ENCODE results near the gene PRUNE2.

PRUNE2 gene

DNA sequence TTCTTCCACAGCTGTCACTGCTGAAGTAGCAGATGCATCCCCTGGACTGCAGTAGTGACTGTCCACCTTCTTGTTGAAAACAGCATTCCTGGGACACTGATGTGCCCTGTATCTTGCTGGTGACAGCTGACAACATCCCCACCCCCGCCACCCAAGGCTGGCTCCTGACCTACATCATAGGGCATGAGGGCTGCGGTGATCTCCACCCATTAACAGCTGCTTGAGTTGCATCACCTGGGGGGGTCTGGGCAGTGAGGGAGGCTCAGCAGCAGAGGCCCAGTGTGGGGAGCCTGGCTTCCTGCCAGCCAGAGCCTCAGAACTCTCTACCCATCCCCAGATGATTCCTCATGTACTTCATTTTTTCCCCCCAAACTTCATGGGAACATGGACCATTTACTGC, 4.1 kb downstream of the PRUNE2 start:
- no peak for DNase-seq

- no peak for DNase-seq
These were observed 5.0 kb downstream of the PRUNE2 start for GRCh38 chr9:76900884-76901440.

GRCh38 chr9:76898786-76899185, 7.1 kb downstream of the PRUNE2 start:
- DNase-seq, result no peak

GRCh38 chr9:76897804-76898525, 7.9 kb downstream of the PRUNE2 start:
- DNase-seq, result no peak

DNA sequence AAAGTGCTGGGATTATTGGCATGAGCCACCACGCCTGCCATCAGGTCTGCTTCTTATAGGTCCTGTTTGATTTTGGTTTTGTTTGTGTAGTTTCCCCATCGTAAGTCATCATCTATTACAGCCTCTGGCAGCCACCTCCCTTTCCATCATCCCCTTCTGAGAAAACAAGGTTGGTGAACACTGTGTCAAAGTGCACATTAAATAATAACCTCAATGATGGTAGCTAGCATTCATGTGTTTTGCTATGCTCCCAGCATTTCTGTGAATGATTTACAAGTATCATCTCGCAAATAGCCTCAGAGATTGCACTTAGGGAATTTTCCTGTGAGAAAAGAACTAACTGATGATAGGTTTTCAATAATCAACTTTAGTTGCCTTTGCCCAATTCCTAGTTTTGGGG, 9.9 kb downstream of the PRUNE2 start:
- no peak for DNase-seq

- DNase-seq, result no peak
These were observed 10.7 kb downstream of the PRUNE2 start for GRCh38 chr9:76895186-76895585.

DNA sequence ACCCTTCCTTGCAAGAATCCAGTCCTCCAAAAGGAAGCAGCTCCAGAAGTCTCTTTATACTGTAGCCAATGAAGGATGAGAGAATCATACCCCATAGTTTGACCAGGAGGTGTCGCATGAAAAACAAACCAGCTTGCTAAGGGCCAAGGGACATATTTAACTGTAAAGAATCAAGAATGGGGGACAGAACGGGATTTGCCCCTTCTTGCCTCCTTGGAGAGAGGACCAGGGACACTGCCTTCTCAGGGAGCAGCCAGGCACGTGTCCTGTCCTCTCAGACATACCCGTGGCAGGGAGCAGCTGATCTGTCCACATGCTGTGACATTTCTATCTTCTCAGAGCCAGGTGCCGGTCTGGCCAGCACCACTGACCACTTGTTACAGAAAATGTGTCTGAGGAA, 11.7 kb downstream of the PRUNE2 start:
- no peak for DNase-seq

- no peak for DNase-seq
These were observed 12.4 kb downstream of the PRUNE2 start for GRCh38 chr9:76893395-76893932.

DNA sequence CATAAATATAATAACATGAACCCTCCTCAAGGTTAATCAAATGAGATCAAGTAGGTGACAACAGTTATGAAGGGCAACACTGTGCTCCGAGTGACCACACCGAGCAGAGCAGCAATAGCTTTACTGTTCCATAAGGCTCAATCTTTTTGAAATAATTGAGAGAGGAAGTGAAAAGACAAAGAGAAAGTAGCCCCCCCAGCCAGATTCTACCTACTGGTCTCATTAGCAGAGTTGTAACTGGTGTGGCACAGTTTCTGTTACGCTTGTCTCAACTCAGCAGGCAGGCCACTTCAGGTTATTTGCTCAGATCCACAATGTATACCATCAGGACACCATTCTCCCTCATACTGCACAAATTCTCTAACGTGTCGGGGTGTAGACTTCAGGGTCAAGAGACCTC, 14.0 kb downstream of the PRUNE2 start:
- no peak for DNase-seq

DNA sequence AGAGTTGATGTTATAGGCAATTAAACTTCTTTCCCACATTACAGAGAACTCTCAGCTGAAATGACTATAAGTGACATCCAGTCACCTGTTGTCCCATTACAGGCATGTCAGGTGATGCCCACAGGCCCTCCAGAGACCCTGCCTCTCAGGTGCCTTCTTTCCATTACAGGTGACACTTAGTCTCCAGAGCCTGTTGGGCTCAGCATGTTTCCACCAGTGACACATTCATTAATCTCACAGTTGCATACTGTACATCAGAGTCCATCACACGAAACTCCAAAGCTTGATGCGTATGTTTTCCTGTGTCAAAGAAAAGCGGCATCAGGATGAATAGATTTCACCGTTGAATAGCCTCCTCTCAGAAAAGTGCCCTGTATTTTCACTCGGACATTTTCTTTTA, 14.6 kb downstream of the PRUNE2 start:
- no peak for DNase-seq

DNA sequence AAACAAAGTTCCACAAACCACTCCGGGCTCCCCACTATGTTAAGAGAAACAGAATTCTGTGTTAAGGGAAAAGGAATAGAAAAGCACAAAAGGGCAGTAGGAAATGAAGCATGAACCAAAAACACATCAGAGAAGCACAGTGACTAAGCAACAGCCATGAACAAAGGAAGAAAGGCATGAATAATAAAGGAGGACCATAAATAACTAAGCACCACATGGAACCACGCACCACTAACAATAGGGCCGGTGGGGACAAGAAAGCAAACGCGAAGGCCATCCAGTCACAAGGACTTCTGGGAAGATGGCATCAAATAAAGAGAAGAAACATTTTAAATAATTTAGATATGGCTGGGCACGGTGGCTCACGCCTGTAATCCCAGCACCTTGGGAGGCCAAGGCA, 18.0 kb downstream of the PRUNE2 start:
- no peak for DNase-seq

- no peak for DNase-seq
These were observed 18.7 kb downstream of the PRUNE2 start for GRCh38 chr9:76887003-76887821.

- DNase-seq, result no peak
These were observed 19.6 kb downstream of the PRUNE2 start for GRCh38 chr9:76886318-76886717.

DNA sequence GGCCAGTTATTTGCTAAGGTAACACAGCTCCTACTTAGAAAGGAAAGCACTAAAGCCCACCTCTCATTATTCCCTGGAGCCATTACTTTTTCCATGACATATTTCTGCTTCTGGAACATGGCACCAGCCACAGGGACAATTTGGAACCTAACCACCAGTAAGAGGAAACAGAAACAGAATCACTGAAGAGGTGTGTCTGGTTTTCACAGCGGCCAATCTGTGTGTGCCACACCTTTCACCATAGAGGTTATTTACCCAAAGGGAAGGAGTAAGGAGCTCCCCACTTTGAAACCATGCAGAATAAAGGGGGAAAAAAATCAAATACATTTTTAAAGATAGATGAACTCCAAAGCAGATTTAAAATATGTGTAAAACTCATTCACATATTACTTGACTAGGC, 21.1 kb downstream of the PRUNE2 start:
- DNase-seq, result no peak

DNA sequence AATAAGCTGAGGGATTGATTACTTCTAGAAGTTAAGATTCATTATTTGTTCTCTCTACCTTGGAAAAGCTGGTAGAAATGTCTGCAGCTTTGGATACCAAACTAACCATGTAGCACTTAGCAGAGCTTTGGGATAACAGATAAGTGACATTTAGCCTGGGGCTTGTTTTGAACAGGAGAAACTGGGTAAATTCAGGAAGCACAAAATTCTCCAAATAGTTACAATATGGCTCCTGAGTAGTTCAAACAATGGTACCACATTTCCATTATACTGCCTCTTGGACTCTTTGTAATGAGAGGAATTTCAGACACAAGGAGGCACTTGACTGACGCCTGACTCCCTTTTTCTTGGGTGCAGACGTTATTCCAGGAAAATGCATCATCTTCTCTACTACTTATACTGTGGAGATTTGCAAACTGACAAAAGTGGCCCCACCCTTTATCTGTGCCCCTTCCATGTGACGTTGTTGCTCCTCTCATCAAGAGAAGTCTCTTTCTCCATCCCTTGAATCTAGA, 22.5 kb downstream of the PRUNE2 start:
- no peak for DNase-seq

DNA sequence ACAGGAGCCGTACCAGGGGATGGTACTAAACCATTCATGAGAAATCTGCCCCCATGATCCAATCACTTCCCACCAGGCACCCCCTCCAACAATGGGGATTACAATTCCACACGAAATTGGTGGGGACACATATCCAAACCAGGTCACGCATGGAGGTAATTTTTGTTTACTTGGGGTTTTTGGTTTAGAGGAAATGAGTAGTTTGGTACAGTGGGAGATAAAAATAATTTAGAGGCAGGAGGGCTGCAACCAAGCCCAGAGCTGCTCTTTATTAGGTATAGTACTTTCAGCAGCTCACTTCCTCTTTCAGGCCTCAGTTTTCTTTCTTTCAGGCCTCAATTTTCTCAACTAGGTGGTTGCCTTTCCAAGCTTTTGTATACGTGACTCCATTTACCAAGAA, 23.2 kb downstream of the PRUNE2 start:
- DNase-seq, result no peak

DNA sequence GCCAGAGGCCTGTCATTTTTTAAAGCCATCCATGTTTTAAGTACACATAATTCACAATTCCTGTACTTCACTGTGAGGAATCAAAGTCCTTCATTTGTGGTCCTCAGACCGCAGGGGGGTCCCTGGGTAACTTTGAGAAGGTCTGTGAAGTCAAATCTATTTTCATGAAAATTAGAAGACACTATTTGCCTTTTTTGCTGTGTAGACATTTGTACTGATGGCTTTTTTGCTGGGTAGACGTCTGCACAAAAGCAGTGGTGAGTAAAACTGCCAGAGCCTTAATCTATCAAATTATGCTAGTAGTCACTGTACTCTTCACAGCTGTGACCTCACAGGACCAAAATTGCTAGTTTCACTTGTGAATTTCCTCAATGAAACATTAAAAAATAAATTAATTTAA, 25.7 kb downstream of the PRUNE2 start:
- DNase-seq, result no peak

DNA sequence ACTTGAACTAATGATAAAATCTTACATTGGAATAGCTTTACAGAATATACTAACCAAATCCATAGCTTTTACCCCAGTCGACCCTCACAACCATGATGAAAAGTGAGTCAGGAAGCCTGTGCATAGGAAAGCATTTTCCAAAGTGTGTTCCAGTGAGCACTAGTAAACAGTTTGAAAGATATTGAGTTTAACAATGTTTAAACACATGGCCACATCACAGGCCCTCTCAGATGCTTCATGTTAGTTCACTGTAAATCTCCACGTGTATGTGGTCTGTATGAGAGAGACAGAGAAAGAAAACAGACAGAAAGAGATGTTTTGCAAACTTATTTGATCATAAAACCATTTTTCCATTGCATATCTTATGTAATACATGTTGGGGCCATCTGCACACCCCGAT, 27.0 kb downstream of the PRUNE2 start:
- no peak for DNase-seq

DNA sequence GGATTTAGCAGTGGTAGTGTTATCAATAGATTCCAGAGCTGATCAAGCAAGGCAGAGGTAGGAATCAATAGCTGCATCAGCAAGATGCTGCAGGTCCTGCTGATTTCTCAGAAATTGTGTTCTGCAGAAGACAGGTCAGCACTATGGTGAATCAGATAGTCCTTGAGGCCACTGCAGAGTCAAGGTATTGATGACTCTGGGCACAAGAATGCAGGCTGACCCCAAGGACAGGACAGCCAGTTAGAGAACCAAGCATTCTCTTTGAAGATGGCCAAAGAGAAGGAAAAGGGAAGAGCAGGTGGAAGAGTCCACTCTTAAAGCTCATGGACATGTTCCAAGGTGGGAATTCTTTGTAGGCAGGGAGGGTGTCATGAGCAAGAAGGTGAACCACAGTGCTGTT, 28.0 kb downstream of the PRUNE2 start:
- DNase-seq, result no peak

GRCh38 chr9:76876098-76876497, 29.8 kb downstream of the PRUNE2 start:
- no peak for DNase-seq

DNA sequence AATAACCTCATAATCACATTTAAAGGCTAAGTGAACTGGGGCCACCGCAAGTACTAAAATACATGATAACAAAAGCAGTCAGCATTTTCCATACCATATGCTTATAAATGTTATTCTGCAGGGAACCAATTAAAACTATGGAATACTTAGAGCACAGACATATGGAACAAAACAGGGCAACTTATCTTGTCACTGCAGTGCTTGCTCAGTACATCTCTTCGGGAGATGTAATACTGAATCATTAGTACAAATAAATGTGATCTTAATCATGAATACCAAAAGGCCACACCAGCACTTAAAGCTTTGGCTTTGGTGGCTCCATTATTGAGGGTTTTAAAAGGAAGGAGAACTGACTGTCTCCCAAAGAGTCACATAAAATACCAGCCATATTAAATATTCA, 32.1 kb downstream of the PRUNE2 start:
- no peak for DNase-seq

GRCh38 chr9:76873056-76873792, 32.7 kb downstream of the PRUNE2 start:
- no peak for DNase-seq

DNA sequence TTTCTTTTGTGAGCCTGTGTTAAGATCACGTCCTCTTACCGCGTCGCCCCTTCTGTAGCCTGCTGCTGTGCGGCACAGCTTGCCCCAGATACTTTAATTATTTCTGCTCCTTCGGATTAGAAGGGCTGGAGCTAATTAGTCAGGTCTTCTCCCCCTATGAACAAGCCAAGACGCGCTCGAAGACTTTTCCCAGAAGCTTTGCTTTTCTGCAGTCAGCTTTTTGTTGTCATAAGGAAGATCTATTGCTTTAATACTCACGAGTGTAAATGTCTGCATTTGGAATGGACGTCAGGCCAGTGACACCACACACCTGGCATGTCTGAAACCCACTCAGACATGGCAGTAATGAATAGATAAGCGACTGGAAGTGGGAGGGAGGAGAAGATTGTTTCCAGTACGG, 37.0 kb downstream of the PRUNE2 start:
- DNase-seq, result no peak
